Activated naive CD4-positive, alpha-beta T cell treated with anti-CD3 and anti-CD28 coated beads for 36 hours (primary cell): ENCODE results near the gene ADAM12. TPM values are rescaled to one million over a fixed set of nuclear protein-coding genes. Genes with fewer than 3 reads are reported as not detected.

Experiments
- CTCF ChIA-PET: fragments of 350-600 bp; sonication (Branson Sonifier 250); formaldehyde crosslinking; loops from one replicate; lab custom pipeline; 2021; ENCODE audit warnings: antibody characterized with exemption; lab: Charles Lee
- DNase-seq: peaks from one replicate; pipeline ENCODE4 v3.0.0-alpha.2; 2020
- H3K27ac Mint-ChIP-seq: one replicate; pipeline ENCODE4 v1.8.0; 2021; ENCODE audit warnings: mild to moderate bottlenecking, mixed read lengths
- H3K27me3 Mint-ChIP-seq: one replicate; pipeline ENCODE4 v1.8.0; 2021; ENCODE audit warnings: low read depth, mixed read lengths
- H3K36me3 Mint-ChIP-seq: one replicate; pipeline ENCODE4 v1.8.0; 2021; ENCODE audit warnings: low read depth, mixed read lengths
- H3K4me1 Mint-ChIP-seq: one replicate; pipeline ENCODE4 v1.8.0; 2021; ENCODE audit warnings: low read depth, mixed read lengths
- H3K4me3 Mint-ChIP-seq: one replicate; pipeline ENCODE4 v1.8.0; 2021; ENCODE audit warnings: mild to moderate bottlenecking, moderate library complexity, mixed read lengths
- H3K9me3 Mint-ChIP-seq: one replicate; pipeline ENCODE4 v1.8.0; 2021; ENCODE audit warnings: mixed read lengths
- intact Hi-C: fragments of 100-400 bp; cut with micrococcal nuclease; formaldehyde crosslinking; loops from one replicate; pipeline ENCODE4 v1.15.1; 2023
- total RNA-seq, 2 experiments: library from RNA; stranded (reverse); gene quantifications; one replicate each; pipeline ENCODE4 v1.2.3, GENCODE V29; 2021

Gene ADAM12
- total RNA-seq, 2 experiments from 2014 or later: not detected

DNA sequence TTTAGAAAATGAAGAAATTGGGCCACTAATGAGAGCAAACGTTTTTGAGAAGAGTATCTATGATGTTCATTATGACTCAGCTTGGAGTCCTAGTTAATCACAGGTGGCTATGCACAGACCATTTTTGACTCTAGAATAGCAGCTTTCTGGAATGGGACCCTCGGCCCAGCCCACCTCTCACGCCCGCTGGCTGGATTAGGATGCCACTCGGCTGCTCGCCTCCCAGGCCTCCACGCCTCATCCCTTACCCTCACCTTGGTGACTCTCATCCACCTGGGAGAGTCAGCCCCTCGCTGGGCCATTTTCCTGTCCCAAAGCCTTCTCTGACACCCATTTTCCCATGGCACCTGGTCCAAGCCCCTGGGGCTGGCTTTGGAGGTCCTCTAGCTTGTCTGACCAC is 173.6 kb downstream of the ADAM12 start:
- Mint-ChIP-seq H3K27ac (no peak overlapping the region), H3K9me3 (peaks cover 2% of the 10 kb centered on the region), H3K4me1 (no peaks in the 10 kb centered on the region), H3K4me3 (no peak overlapping the region), H3K27me3 (peaks cover 8% of the 10 kb centered on the region), H3K36me3 (no peaks in the 10 kb centered on the region)
- CTCF ChIA-PET: no interaction called here
- intact Hi-C loops: no loop called here
- DNase-seq: no peak

DNA sequence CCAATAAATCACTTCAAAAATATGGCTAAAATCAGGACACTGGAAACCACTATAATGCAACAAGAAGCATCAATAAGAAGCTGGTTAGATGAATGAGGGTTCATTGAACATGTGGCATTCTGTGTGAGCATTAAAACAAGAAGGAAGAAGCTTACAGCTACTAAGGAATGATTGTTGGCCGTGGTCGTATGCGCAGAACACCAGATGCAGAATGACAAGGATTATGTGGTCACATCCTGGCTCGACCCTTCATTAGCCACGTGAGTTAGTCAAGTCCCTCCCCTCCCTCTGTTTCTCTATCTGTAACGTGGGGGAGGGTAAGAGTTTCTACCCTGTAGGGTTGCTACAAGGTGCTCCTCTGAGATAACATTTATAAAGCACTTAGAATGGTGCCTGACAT is 174.3 kb downstream of the ADAM12 start:
- peaks cover 2% of the 10 kb centered on the region for H3K9me3 Mint-ChIP-seq
- CTCF ChIA-PET: no interaction called here
- no peaks in the 10 kb centered on the region for H3K4me1 Mint-ChIP-seq
- no peaks in the 10 kb centered on the region for H3K36me3 Mint-ChIP-seq
- no peak for DNase-seq
- H3K27me3 Mint-ChIP-seq: peaks cover 8% of the 10 kb centered on the region
- intact Hi-C loops: no loop called here
- H3K4me3 Mint-ChIP-seq: no peak overlapping the region
- H3K27ac Mint-ChIP-seq: no peak overlapping the region

DNA sequence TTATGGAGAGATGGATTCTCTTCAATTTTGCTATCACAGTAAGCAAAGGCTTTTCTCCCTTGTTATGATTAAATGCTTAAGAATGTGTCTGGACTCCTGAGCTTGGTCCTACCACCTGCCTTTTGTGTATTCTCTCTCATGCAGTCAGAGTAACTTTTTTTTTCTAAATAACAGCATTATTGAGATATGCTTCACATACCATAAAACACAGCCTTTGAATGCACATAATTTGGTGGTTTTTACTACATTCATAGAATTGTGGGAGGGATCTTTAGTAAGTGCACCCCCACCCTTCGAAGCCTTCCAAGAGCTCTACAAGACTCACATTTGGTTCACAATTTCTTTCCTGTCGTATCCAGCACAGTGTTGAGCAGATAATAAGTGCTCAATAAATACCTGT is 175.5 kb downstream of the ADAM12 start:
- CTCF ChIA-PET: no interaction called here
- Mint-ChIP-seq H3K4me1 (no peaks in the 10 kb centered on the region), H3K27ac (no peak overlapping the region), H3K4me3 (no peak overlapping the region), H3K36me3 (no peaks in the 10 kb centered on the region), H3K27me3 (peaks cover 8% of the 10 kb centered on the region), H3K9me3 (peaks cover 2% of the 10 kb centered on the region)
- intact Hi-C loops: no loop called here
- no peak for DNase-seq

DNA sequence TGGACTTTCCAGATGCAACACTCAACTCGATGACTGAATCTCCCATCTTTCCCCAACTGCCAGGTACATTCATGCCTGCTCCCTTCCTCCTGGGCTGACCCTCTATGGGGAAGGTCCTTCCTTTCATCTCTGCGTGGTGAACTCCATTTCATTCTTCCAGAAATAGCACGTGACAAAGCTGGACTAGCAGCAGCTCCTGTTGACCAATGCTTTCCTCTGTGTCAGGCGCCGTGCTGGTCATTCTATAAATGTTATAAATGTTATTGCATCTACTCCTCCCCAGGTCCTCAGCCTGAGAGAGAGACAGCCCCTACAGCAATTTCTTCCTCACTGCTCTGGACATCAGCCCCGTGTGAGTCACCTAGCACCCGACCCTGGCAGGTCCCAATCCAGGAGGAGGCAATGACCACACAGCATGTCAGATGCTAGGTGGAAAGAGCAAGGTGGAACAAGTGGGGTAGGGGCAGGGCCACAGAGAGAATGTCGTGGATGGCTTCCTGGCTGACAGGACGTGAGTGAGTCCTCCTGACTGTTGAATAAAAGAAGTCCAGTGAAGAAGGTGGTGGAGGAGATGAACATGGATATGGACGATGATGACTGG is 178.1 kb downstream of the ADAM12 start:
- H3K9me3 Mint-ChIP-seq: peaks cover 2% of the 10 kb centered on the region
- no peaks in the 10 kb centered on the region for H3K4me1 Mint-ChIP-seq
- H3K36me3 Mint-ChIP-seq: no peaks in the 10 kb centered on the region
- H3K4me3 Mint-ChIP-seq: no peak overlapping the region
- DNase-seq: no peak
- peaks cover 8% of the 10 kb centered on the region for H3K27me3 Mint-ChIP-seq
- no peak overlapping the region for H3K27ac Mint-ChIP-seq
- intact Hi-C loops: no loop called here
- CTCF ChIA-PET: no interaction called here

DNA sequence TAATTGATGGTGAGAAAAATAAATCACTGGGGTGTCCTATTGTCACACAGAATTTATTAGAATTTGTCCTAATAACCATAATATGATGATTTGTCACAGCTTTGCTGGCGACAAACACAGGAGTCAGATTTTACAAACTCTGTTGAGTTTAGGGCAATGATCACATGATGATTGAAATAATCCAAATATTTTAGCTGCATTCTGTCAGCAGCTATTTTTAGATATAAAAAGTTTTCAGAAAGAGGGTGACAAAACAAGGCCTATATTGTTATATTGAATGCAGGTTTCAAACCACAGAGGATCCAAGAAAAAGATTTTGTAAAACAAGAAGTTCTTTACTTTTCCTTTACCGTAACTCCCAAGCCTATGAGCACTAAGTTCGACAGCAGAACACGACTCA is 178.8 kb downstream of the ADAM12 start:
- no peak for DNase-seq
- H3K36me3 Mint-ChIP-seq: no peaks in the 10 kb centered on the region
- peaks cover 2% of the 10 kb centered on the region for H3K9me3 Mint-ChIP-seq
- no peak overlapping the region for H3K4me3 Mint-ChIP-seq
- H3K27me3 Mint-ChIP-seq: peaks cover 8% of the 10 kb centered on the region
- CTCF ChIA-PET: no interaction called here
- intact Hi-C loops: no loop called here
- H3K4me1 Mint-ChIP-seq: no peaks in the 10 kb centered on the region
- no peak overlapping the region for H3K27ac Mint-ChIP-seq

DNA sequence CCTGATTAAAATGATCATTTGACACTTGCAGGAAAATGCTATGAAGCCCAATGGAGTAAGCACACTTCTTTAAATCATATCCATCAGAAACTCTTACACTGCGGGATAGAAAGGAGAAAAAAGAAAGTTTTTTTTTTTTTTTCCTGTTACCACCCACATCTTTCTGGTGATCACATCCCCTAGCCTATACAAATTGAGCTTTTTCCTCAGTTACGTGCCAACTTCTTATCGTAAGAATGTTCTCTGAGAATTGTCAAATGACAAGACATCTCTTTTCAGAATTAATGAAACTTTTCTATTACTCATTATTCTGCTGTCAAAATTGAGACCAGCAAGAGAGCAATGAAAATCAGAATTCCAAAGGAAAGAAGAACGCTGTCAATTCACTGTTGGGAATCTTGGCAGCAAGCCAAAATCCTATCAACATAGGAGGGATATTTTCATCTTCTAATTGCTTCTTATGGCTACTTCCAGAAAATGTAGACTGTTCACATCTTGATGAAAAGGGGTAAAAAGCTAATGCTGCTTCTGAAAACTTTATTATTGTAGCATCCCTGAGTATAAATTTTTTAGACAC is 179.5 kb downstream of the ADAM12 start:
- intact Hi-C loops: no loop called here
- Mint-ChIP-seq H3K9me3 (peaks cover 2% of the 10 kb centered on the region), H3K4me1 (no peaks in the 10 kb centered on the region), H3K27ac (no peak overlapping the region), H3K4me3 (no peak overlapping the region), H3K27me3 (peaks cover 8% of the 10 kb centered on the region), H3K36me3 (no peaks in the 10 kb centered on the region)
- no peak for DNase-seq
- CTCF ChIA-PET: no interaction called here

DNA sequence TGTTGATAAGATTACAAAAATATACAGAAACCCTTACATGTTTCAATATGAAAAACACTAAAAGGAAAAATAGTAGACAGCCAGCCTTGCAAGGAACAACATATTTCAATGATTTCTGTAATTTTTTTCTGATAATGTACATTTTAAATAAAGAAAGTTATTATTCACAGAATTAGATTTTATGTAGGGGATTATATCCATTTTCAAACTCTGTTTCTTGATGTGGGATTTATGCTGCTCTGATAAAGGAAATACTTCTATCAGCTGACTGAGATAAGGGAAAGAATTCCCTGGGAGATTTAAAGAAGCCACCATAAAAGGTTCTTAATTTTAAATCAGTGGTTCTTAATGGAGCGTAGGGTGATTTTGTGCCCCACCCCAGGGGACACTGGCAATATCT is 180.4 kb downstream of the ADAM12 start:
- H3K9me3 Mint-ChIP-seq: peaks cover 2% of the 10 kb centered on the region
- no peak overlapping the region for H3K4me3 Mint-ChIP-seq
- H3K36me3 Mint-ChIP-seq: no peaks in the 10 kb centered on the region
- peaks cover 8% of the 10 kb centered on the region for H3K27me3 Mint-ChIP-seq
- no peak overlapping the region for H3K27ac Mint-ChIP-seq
- CTCF ChIA-PET: no interaction called here
- no peak for DNase-seq
- H3K4me1 Mint-ChIP-seq: no peaks in the 10 kb centered on the region
- intact Hi-C loops: no loop called here

DNA sequence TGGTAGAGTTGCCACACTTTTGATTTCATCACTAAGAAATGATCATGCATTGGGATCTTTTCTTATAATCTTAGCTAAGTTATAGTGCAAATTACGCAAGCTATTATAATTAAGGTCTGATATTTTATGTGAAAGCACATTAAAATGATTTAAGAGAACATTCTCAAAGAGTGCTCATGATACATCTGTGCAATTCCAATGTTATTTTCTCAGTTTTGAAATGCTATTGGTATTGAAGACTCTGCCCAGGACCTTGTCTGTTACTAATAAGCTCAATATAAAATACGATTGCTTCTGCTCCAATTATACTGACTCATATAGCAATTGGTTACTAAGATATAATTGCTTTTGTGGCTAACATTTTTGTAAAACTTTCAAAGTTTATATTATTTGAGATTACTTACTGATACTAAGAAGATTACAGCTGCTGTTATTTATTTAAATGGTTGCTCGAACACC is 180.9 kb downstream of the ADAM12 start:
- no peaks in the 10 kb centered on the region for H3K4me1 Mint-ChIP-seq
- intact Hi-C loops: no loop called here
- no peaks in the 10 kb centered on the region for H3K36me3 Mint-ChIP-seq
- DNase-seq: no peak
- CTCF ChIA-PET: no interaction called here
- H3K27ac Mint-ChIP-seq: no peak overlapping the region
- no peak overlapping the region for H3K4me3 Mint-ChIP-seq
- H3K27me3 Mint-ChIP-seq: peaks cover 8% of the 10 kb centered on the region
- H3K9me3 Mint-ChIP-seq: peaks cover 2% of the 10 kb centered on the region

DNA sequence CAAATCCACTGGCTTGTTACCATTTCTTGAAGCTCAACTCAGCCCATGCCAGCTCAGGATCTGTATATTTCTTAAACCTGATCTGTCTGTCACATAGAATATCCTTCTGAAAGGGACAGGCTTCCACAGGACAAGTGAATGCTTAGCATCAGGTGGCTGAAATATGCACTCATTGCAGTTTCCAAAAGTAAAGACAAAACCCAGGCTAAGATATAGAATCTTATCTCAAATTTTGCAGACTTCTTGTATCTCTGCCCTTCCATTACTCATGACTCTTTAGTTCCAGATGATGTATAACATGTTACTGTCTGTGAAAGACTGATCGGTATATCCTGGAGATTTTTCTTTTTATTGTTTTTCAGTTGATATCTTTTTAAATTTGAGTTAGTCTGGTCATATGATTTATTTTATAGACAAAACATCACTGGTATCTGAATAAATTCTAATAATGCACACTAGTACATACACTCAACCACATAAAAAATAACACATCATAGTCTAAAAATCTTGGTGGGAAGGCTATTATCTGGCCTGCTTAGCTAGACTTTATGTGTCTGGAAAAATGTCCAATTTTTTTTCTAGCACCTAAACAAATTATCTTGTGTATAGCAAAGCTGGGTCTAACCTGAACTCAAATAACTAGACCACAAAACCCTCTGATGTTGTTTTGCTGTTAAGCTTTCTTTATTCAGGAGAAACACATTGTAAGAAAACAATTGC is 182.6 kb downstream of the ADAM12 start:
- Mint-ChIP-seq H3K36me3 (no peaks in the 10 kb centered on the region), H3K4me1 (no peaks in the 10 kb centered on the region), H3K27me3 (peaks cover 6% of the 10 kb centered on the region), H3K9me3 (no peaks in the 10 kb centered on the region), H3K4me3 (no peak overlapping the region), H3K27ac (no peak overlapping the region)
- intact Hi-C loops: no loop called here
- CTCF ChIA-PET: no interaction called here
- no peak for DNase-seq

DNA sequence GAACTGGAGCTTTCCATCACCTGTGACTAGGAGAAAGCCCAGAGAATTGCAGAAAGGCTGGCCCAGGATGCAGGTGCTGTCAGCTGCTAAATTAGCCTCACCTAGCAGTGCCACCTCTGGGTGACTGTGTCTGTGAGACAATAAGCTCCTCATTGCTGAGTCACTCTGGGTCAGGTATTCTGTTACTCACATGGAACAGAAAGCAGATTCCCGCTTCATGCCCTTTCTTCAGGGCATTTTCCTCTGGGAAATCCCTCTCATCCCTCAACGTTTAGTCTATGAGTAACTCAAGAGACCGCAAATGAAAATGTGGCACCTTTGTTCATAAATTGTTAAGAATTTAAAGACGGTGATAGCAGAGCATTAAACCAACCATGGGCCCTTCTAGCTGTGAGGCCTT is 184.0 kb downstream of the ADAM12 start:
- Mint-ChIP-seq H3K36me3 (no peaks in the 10 kb centered on the region), H3K4me1 (no peaks in the 10 kb centered on the region), H3K9me3 (no peaks in the 10 kb centered on the region), H3K27me3 (no peaks in the 10 kb centered on the region), H3K27ac (no peak overlapping the region), H3K4me3 (no peak overlapping the region)
- no peak for DNase-seq
- CTCF ChIA-PET: no interaction called here
- intact Hi-C loops: no loop called here

DNA sequence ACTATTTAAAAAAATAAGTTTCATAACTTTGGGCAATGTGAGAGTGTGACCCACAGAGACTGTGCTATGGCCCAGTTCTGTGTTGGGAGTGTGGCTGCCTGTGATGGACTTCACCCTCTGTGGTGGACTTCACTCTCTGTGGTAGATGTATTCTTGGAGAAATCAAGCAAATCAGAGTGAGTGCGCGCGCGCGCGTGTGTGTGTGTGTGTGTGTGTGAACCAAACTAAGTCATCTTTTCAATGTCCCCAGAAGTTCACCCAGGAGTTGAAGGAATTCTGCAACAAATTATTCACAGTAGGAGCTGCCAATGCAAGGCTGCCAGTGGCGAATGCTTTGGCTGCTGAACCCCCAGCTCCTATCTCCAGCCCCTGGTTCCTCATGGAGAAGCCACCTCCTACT is 184.5 kb downstream of the ADAM12 start:
- no peak for DNase-seq
- no peaks in the 10 kb centered on the region for H3K27me3 Mint-ChIP-seq
- intact Hi-C loops: no loop called here
- no peaks in the 10 kb centered on the region for H3K36me3 Mint-ChIP-seq
- CTCF ChIA-PET: no interaction called here
- H3K4me1 Mint-ChIP-seq: no peaks in the 10 kb centered on the region
- H3K4me3 Mint-ChIP-seq: no peak overlapping the region
- no peaks in the 10 kb centered on the region for H3K9me3 Mint-ChIP-seq
- H3K27ac Mint-ChIP-seq: no peak overlapping the region

DNA sequence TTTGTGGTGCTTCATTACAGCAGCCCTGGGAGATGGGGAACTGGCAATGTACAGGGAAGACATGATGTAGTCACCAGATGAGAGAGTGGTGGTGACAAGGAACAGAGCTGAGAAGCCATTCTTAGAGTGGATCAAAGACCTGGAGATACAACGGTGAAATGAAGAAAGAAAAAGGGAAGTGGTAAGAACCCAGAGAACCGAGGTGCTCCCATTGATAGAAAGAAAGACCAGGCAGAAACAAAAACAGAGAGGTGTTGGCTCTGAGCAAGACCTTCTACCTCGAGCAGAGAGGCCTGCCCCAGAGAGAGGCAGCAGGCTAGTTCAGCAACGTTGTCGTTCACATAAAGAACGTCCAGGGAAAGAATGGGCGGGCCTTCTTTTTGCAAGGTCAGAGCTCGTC is 186.7 kb downstream of the ADAM12 start:
- CTCF ChIA-PET: interaction anchor here (0.6 kb wide), 1 partner anchor 14 kb away, joined by 3 read pairs; no protein-coding TSS in a partner anchor
- Mint-ChIP-seq H3K27ac (no peak overlapping the region), H3K27me3 (no peaks in the 10 kb centered on the region), H3K9me3 (no peaks in the 10 kb centered on the region), H3K4me1 (no peaks in the 10 kb centered on the region), H3K4me3 (no peak overlapping the region), H3K36me3 (no peaks in the 10 kb centered on the region)
- DNase-seq: no peak
- intact Hi-C loops: no loop called here
